ENCODE data around the gene RYR2.

The RYR2 gene

GRCh38 chr1:237711281-237711680 is 669.3 kb downstream of the RYR2 start:
- no peak for DNase-seq (ENCODE audit: low read depth in 2 of 2, low spot score in 1 of 2)

- no peak for DNase-seq (ENCODE audit: low read depth in 2 of 2, low spot score in 1 of 2)
Measured at GRCh38 chr1:237712082-237712481, 670.1 kb downstream of the RYR2 start.

- DNase-seq (ENCODE audit: low read depth in 2 of 2, low spot score in 1 of 2), result no peak
Measured at GRCh38 chr1:237712586-237713157, 670.7 kb downstream of the RYR2 start.

- no peak for DNase-seq (ENCODE audit: low read depth in 2 of 2, low spot score in 1 of 2)
Measured at GRCh38 chr1:237713916-237714315, 671.9 kb downstream of the RYR2 start.

GRCh38 chr1:237717106-237717505 is 675.1 kb downstream of the RYR2 start:
- no peak for DNase-seq (ENCODE audit: low read depth in 2 of 2, low spot score in 1 of 2)

- no peak for DNase-seq (ENCODE audit: low read depth in 2 of 2, low spot score in 1 of 2)
Measured at GRCh38 chr1:237730826-237731350, 688.9 kb downstream of the RYR2 start.

GRCh38 chr1:237732657-237733056 is 690.7 kb downstream of the RYR2 start:
- DNase-seq (ENCODE audit: low read depth in 2 of 2, low spot score in 1 of 2), result no peak

- DNase-seq (ENCODE audit: low read depth in 2 of 2, low spot score in 1 of 2), result no peak
Measured at GRCh38 chr1:237736372-237737029, 694.5 kb downstream of the RYR2 start.

- no peak for DNase-seq (ENCODE audit: low read depth in 2 of 2, low spot score in 1 of 2)
Measured at GRCh38 chr1:237737448-237737847, 695.5 kb downstream of the RYR2 start.

GRCh38 chr1:237737938-237738610 is 696.1 kb downstream of the RYR2 start:
- DNase-seq (ENCODE audit: low read depth in 2 of 2, low spot score in 1 of 2), result no peak

GRCh38 chr1:237740846-237741245 is 698.9 kb downstream of the RYR2 start:
- DNase-seq (ENCODE audit: low read depth in 2 of 2, low spot score in 1 of 2), result no peak

- DNase-seq (ENCODE audit: low read depth in 2 of 2, low spot score in 1 of 2), result no peak
Measured at GRCh38 chr1:237745545-237745944, 703.6 kb downstream of the RYR2 start.

- no peak for DNase-seq (ENCODE audit: low read depth in 2 of 2, low spot score in 1 of 2)
Measured at GRCh38 chr1:237748171-237748960, 706.4 kb downstream of the RYR2 start.

GRCh38 chr1:237749122-237749521 is 707.1 kb downstream of the RYR2 start:
- no peak for DNase-seq (ENCODE audit: low read depth in 2 of 2, low spot score in 1 of 2)

- DNase-seq (ENCODE audit: low read depth in 2 of 2, low spot score in 1 of 2), result no peak
Measured at GRCh38 chr1:237751090-237751489, 709.1 kb downstream of the RYR2 start.

GRCh38 chr1:237754627-237755026 is 712.6 kb downstream of the RYR2 start:
- no peak for DNase-seq (ENCODE audit: low read depth in 2 of 2, low spot score in 1 of 2)

GRCh38 chr1:237756304-237756967 is 714.5 kb downstream of the RYR2 start:
- DNase-seq (ENCODE audit: low read depth in 2 of 2, low spot score in 1 of 2), result no peak

- no peak for DNase-seq (ENCODE audit: low read depth in 2 of 2, low spot score in 1 of 2)
Measured at GRCh38 chr1:237759377-237759776, 717.4 kb downstream of the RYR2 start.

- no peak for DNase-seq (ENCODE audit: low read depth in 2 of 2, low spot score in 1 of 2)
Measured at GRCh38 chr1:237760951-237761350, 719.0 kb downstream of the RYR2 start.

- DNase-seq (ENCODE audit: low read depth in 2 of 2, low spot score in 1 of 2), result no peak
Measured at GRCh38 chr1:237763137-237763536, 721.2 kb downstream of the RYR2 start.

GRCh38 chr1:237763751-237764150 is 721.8 kb downstream of the RYR2 start:
- DNase-seq (ENCODE audit: low read depth in 2 of 2, low spot score in 1 of 2), result no peak

Data from stimulated activated CD8-positive, alpha-beta memory T cell treated with anti-CD3 and anti-CD28 coated beads, Interleukin-4, amount 100 ng/mL, for 1 hour (primary cell).